GM12872 (cell line): ENCODE data around the gene ACAD8.

ENCODE experiments used
- CTCF ChIP-seq: IDR thresholded peaks from 3 replicates; pipeline ENCODE4 v1.5.1; 2011; ENCODE audit warnings: low read depth, mild to moderate bottlenecking, low read length, moderate library complexity; ENCODE audit not compliant: insufficient read depth

The ACAD8 gene

GRCh38 chr11:134288486-134288885, 35.1 kb downstream of the ACAD8 start:
- no peak for TF ChIP-seq CTCF

- TF ChIP-seq CTCF: no peak
Measured at GRCh38 chr11:134289167-134289566, 35.8 kb downstream of the ACAD8 start.

- no peak for TF ChIP-seq CTCF
Measured at GRCh38 chr11:134289789-134290188, 36.4 kb downstream of the ACAD8 start.

- no peak for TF ChIP-seq CTCF
Measured at GRCh38 chr11:134290646-134291045, 37.3 kb downstream of the ACAD8 start.

GRCh38 chr11:134291196-134291595, 37.8 kb downstream of the ACAD8 start:
- TF ChIP-seq CTCF: no peak

- TF ChIP-seq CTCF: no peak
Measured at GRCh38 chr11:134292661-134293060, 39.3 kb downstream of the ACAD8 start.

GRCh38 chr11:134293119-134294113, 40.0 kb downstream of the ACAD8 start:
- TF ChIP-seq CTCF: no peak
